ENCODE results near the gene TNNI3K.

- TF ChIP-seq CTCF (IDR thresholded peaks at IDR 0.05 in 2 of 3, conservative IDR thresholded peaks at IDR 0.05 in 1 of 3; ENCODE audit: control insufficient read depth in 2 of 3, extremely low read depth in 1 of 3, insufficient read depth in 1 of 3, low read depth in 3 of 3, low read length in 3 of 3): no peak
- no peak for TF ChIP-seq TAF1 (IDR thresholded peaks at IDR 0.05; ENCODE audit: borderline replicate concordance, low read depth, low read length)
- no peak for TF ChIP-seq GABPA (IDR thresholded peaks at IDR 0.05; ENCODE audit: low read depth)
- no peak for TF ChIP-seq PKNOX1 (IDR thresholded peaks at IDR 0.05)
- TF ChIP-seq E2F4 (IDR thresholded peaks at IDR 0.05; ENCODE audit: low read depth, low read length): no peak
These were observed 1.3 kb downstream of the TNNI3K start for GRCh38 chr1:74236440-74236839.

Measured in GM12878 (cell line).